Measurements from ENCODE around the gene ZNF79.

DNA sequence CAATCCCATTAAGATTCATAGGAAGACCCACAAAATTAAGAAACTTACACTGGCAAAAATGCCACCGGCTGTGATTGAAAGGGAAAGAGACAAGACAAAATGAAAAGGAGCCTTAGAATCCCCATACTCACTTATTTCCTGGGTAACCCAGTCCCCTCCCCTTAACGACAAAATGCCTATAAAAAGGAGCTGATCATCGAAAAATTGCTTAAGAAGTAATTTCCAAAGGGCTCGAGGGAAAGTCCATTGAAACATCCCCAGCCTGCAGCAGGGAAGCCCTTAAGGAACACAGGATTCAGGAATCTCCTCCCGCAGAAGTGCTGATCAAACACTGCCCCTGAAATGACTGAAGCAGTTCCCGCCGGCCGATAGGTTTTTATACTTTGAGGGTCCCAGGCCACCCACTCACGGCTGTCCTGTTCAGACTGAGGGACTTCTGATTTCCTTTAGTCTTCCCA, 677 bp upstream of the ZNF79 start:
- TF ChIP-seq CTCF (conservative IDR thresholded peaks at IDR 0.05; ENCODE audit: low read depth in 2 of 2) (no peak), ETS1 (IDR thresholded peaks at IDR 0.05) (no peak), STAT1 (IDR thresholded peaks at IDR 0.05; ENCODE audit: unreplicated experiment) (no peak), POLR2AphosphoS5 (IDR thresholded peaks at IDR 0.05; ENCODE audit: low read depth) (no peak), CREB1 (CRISPR knock-in tag; IDR thresholded peaks at IDR 0.05; ENCODE audit: low read depth) (no peak), EZH2phosphoT487 (IDR thresholded peaks at IDR 0.05; ENCODE audit: unreplicated experiment) (no peak), EZH2 (IDR thresholded peaks at IDR 0.05; ENCODE audit: low read depth, unreplicated experiment) (no peak), ZNF331 (CRISPR knock-in tag; IDR thresholded peaks at IDR 0.05; ENCODE audit: low read depth) (no peak)
- TF ChIP-seq, protein P1, sequence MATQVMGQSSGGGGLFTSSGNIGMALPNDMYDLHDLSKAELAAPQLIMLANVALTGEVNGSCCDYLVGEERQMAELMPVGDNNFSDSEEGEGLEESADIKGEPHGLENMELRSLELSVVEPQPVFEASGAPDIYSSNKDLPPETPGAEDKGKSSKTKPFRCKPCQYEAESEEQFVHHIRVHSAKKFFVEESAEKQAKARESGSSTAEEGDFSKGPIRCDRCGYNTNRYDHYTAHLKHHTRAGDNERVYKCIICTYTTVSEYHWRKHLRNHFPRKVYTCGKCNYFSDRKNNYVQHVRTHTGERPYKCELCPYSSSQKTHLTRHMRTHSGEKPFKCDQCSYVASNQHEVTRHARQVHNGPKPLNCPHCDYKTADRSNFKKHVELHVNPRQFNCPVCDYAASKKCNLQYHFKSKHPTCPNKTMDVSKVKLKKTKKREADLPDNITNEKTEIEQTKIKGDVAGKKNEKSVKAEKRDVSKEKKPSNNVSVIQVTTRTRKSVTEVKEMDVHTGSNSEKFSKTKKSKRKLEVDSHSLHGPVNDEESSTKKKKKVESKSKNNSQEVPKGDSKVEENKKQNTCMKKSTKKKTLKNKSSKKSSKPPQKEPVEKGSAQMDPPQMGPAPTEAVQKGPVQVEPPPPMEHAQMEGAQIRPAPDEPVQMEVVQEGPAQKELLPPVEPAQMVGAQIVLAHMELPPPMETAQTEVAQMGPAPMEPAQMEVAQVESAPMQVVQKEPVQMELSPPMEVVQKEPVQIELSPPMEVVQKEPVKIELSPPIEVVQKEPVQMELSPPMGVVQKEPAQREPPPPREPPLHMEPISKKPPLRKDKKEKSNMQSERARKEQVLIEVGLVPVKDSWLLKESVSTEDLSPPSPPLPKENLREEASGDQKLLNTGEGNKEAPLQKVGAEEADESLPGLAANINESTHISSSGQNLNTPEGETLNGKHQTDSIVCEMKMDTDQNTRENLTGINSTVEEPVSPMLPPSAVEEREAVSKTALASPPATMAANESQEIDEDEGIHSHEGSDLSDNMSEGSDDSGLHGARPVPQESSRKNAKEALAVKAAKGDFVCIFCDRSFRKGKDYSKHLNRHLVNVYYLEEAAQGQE (IDR thresholded peaks at IDR 0.05; ENCODE audit: unreplicated experiment), result no peak

All from GM23338 (cell line).